IPS-NIHi7 (cell line): ENCODE data around the gene SMNDC1.
"Not testable (repeated sequence)": the region's sequence is repeated elsewhere in the genome, so short reads cannot be mapped to it uniquely, and the experiment has no call there.

Experiments used
- DNase-seq: peaks from one replicate; pipeline ENCODE4 v3.0.0; 2012; ENCODE audit warnings: mixed read lengths; ENCODE audit errors: extremely low spot score

The SMNDC1 gene

DNA sequence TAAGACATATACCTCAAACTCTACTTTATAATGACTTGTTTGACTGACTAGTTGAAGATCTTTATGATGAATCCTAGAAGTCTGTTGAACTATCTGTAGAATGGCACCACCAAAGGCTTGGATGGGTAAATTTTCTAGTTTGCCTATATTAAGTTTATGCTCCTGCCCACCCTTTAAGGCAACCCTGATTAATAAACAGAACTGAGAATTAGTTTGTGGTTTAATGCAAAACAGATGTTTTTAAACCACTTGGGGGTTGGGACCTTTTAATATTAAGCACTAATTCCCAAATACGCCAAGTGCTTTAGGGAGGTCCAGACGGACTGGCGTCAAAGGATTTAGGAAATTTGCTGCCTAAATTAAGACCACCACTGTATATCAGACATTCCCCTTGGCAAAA lies 20.5 kb downstream of the SMNDC1 start:
- DNase-seq, result no peak

DNA sequence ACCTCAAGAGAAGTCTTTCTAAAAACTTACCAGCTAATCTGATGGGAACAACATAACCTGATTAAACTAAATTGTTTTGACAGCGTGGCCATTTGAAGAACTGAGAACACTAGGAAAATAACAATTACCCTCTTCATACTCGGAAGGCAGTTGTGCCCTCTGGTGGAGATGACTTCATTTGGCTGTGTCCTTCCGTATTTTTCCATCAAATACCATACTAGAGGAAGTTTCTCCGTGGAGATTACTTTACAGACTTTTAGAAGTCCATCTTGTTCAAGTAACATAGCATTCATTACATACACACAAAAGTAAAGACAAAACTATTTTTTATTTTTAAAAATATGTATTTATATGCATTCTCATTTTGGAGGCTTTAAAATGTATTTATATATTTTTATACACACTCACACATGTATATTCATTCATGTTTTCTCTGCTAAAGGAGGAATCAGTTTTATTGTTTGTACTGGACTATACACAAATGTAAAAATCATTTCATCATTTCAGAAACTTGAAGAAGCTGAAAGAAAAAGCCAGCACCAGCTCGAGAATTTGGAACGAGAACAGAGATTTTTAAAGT lies 25.2 kb downstream of the SMNDC1 start:
- peak; percentile 49 for DNase-seq

DNA sequence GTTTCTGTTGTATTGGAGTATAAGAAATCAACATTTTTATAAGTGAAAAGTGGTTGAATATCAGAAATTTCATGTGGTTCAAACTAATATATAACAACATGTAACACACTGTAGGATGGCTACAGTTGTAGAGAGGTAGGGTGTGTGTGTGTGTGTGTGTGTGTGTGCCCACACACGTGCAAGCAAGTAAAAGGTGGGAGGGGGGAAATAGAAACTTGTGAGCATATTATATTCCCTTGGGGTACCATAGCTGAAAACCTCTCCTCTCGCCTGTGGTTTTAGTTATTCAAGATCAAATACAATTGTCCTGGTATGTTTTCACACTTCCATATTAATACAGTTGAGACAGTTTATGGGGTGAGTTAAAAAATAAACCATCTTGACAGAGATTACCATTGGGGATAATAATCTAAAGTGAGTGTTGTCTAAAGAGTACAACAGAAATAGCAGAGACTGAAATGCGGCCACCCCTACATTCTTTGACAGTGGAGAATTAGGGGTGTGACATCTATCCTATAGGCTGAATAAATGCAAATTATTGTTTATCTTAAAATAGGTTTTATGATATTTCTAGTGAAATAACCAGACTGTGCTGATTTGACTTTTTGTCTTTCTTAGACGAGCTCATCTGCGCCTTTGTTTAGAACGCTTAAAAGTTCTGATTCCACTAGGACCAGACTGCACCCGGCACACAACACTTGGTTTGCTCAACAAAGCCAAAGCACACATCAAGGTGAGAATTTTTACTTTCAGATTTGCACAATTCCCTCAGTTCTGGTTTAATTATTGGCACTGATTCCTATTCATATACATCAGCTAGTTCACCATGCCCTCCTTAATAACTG lies 25.9 kb downstream of the SMNDC1 start:
- DNase-seq, result no peak

DNA sequence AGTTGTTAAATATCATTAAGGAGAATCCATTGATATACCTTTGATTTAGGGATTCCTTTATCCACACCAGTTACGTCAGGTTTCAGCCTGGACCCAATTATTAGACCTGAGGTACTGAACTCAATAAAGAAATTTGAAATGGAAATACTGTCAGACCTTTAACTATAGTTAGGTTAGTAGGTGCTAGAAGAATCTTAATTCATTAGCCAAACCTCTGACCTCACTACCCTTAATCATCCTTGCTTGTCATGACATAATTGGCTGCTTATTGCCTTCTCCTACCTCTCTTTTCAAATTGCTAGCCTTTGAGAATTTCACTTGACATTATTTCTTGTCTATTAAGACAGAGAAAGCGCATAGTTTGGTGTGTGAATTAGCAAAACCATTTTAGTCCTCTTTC lies 27.1 kb downstream of the SMNDC1 start:
- DNase-seq, result no peak

DNA sequence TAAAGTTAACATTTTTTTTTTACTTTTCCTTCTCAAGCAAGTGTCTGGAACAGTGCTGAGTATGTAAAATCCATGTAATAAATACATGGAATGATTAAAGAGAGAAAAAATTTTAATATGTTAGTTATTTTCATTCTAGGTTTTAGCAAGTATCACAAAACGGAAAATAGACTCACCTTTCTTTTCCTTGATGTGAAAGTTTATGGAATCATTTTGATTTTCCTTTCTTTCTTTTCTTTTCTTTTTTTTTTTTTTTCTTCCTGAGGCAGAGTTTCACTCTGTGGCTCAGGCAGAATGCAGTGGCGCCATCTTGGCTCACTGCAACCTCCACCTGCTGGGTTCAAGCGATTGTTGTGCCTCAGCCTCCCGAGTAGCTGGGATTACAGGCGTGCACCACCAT lies 28.1 kb downstream of the SMNDC1 start:
- DNase-seq, result no peak

DNA sequence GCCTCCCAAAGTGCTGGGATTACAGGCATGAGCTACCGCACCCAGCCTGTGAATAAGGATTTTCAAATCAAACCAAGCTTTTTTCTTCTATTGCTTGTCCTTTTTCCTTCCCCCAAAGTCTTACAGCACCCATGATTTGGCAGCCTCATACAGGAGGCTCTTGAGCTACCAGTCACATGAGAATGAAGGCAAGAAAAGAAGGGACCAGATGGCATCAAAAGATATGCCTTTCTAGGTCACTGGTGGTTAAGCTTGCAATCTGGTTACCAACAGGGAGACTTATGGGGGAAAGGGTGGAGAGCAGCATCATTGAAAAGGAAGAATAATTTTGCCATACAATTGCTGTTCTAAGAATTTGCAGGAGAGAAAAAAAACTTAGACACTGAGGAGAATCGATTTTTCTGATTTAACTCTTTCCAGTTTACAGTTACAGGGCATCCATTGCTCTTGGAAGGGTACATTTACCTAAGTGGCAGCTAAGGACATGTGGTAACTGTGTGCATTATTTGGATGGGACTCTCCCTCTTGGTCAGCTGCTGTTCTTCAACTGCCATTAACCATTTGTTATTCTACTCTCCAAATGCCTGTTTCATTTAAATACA lies 29.5 kb downstream of the SMNDC1 start:
- DNase-seq, result no peak

DNA sequence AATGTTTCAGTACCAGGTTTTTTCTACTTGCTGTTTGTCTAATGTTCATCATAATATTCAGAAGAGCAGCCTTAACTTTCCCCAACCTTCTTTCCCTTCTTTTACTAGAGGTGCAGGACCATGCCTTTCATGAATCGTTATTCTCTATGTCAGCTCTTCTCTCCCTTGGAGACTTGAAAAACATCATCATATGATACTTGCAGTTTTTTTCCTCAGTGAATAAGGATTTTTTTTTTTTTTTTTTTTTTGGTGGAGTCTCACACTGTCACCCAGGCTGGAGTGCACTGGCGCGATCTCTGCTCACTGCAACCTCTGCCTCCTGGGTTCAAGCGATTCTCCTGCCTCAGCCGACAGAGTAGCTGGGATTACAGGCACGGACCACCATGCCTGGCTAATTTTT lies 30.1 kb downstream of the SMNDC1 start:
- DNase-seq, result no peak

DNA sequence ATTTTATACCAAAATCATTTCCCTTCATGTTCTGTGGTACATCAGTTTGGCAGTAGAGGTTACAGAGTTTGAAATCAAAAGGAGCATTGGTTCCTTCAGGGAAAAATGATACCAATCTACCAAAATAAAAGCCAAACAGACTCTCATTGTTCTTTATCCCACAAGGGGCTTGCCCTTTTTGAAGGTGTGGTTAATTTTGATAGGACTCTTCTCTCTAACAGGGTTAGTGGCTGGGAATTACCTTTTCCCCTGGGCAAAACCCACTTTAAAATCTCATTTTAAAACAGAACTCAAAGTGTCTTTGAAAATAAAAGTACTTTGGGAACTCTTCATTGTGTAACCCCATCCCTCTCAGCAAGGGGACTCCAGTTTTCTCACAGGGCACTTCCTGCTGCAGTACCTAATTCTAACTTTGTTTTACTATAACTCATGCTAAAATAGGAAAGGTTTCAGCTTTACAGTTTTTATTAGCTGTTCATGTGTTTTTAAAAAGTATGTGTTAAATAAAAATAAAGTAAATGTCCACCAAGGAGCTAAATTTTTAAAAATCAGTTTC lies 30.6 kb downstream of the SMNDC1 start:
- no peak for DNase-seq

DNA sequence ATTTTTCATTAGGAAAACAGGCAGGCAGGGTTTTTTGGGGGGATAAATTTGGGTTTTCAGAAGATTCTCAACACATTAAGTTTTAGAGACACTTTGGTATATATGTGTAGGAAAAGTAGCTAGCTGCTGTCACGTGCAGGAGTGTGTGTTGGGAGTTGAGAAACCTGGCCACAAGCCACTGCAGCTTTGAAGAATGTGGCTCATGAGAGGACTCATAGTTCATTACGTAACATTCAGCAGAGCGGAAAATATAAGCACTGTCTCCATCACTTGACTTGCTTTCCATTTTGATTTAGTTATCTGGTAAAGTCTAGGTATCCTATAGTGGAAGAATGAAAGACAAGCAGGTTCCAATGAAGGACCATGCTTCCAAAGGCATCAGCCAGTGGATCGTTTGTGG lies 31.2 kb downstream of the SMNDC1 start:
- no peak for DNase-seq

DNA sequence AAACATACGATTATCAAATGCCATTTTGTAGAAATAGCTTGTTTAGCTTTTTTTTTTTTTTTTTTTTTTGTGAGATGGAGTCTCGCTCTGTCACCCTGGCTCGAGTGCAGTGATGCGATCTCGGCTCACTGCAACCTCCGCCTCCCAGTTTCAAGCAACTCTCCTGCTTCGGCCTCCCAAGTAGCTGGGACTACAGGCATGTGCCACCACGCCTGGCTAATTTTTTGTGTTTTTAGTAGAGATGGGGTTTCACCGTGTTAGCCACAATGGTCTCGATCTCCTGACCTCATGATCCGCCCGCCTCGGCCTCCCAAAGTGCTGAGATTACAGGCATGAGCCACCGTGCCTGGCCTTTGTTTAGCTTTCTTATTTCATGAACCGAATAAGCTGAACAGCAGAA lies 31.7 kb downstream of the SMNDC1 start:
- not testable (repeated sequence) for DNase-seq

DNA sequence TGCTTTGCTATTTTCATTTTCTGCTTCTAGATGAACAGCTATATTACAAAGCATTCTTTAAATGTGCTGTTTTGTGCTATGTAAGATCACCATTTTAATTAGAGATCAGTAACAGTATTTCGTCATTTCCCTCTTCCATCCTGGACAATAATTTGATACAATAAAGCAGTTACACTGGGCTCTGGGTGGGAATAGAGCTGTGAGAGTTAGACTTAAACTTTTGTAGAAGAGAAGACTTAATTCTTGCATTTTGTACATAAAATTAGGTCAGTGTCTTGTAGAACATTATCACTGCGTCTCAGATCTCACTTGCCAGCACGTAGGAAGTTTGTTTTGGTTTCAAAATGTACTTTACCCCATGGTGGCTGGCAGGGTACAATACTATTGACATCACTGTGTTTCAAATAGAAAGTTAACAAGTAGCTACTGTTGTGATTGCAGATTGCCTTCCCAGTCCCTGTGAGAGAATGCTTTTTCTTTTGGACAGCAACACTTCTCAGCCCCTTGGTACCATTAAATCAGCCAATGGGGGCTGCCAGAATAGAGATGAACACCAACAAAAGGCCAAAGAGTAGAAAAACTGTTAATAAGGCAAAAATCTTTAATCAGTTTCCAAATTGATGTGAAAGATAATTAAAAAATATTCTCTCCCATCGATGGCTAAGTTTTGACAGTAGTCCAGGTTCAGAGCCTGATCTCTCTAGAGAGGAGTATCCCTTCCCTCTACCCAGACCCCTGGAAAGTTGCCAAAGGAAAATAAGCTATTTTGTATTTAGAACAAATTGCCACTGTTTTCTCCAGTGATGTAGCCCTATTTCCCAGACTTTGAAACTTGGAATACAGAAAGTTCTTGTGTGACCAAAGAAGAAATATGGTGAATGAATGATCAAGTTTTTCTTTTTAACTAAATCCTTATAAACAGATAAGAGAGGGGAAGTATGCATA lies 35.1 kb downstream of the SMNDC1 start:
- DNase-seq, result no peak

DNA sequence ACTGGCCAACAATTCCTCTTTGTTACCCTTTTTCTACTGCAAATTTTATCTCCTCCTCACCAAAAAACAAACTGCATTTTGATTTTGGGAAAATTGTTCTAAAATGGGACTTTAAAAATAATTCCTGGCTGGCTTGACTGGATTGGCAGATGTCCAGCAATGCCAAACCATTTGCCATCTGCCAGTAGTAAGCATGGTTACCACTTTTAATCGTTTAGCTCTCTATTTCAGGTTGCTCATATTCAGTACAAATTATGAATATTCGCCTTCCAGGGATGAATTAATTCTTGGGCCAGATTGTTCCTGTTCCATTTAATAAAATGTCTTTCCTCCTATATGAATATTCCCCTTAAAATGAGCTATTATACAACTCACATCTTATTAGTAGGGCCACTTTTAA lies 35.7 kb downstream of the SMNDC1 start:
- DNase-seq, result no peak

DNA sequence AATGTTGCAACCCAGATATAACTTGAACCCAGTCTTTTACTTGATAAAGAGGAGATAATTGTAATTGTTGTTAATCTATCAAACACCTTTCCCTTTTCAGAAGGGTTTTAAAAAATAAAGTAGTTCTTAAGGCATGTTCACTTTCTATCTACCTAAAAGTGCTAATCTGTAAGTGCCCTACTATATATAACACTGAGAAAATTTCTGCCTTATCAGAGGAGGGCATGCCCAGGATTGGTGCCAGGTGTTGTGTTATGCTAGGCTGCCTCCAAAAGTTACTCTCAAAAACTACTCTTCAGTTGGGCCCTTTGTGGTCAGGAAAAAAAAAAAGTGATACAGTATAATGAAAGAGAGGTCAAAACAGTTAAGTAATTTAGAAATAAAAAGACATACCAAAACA lies 36.3 kb downstream of the SMNDC1 start:
- DNase-seq, result no peak

DNA sequence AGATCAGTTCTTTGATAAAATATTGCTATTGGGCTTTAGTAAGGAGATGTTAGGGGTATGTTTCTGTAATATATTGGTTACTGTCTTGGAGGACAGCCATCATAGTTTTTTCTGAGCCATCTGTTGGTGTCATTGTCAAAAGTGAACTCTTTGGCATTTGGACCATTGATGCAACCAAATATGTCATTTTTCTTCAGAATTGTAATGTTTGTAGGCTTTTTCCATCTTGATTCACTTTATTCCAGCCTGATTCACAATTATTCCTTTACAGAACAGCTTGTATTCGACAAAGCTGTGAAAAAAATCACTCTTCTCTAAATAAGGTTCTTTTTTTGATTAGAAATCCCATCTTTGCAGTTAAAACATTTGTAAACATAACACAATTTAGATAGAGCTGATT lies 37.4 kb downstream of the SMNDC1 start:
- DNase-seq, result no peak

DNA sequence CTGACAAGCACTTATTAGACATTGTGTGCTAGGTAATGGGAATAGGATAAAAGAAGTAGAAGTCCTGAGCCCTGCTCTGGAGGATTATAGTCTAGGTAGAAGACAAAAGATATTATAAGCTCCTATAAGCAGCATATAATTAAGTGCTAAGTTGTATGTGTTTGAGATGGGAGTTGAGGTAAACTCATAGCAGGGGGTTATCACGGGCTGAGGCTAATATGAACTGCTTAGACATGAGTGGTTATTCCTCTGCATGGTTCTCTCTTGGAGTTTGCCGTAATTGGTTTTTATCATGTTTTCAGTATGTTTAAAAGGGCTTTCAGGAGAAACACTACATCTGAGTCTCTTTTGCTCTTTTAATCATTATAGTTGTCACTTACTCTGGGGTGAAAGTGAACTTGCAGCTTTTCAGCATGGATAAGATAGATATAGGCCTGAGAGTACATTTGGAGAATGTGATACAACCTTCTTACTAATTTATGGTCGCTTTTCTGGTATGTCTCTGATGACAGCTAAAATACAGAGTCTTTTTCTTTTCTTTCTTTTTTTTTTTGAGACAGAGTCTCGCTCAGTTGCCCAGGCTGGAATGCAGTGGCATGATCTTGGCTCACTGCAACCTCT lies 39.0 kb downstream of the SMNDC1 start:
- no peak for DNase-seq

DNA sequence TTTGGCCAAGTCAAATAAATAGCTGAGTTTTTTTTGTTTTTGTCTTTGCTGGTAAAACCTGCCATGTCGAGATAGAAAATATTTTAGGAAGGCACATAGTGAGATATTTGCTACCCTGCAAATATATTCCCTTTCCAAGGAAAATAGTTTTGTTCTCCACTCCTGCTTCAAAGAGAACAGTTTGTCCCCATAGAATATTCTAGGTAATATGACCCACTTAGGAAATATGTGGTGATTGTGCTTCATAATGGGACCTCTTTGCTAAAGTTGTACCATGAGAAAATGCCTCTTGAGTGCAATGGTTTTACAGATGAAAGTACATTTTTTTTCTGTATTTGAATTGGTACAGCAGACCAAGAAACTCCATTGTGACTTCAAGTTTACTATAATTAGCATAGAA lies 41.6 kb downstream of the SMNDC1 start:
- no peak for DNase-seq

DNA sequence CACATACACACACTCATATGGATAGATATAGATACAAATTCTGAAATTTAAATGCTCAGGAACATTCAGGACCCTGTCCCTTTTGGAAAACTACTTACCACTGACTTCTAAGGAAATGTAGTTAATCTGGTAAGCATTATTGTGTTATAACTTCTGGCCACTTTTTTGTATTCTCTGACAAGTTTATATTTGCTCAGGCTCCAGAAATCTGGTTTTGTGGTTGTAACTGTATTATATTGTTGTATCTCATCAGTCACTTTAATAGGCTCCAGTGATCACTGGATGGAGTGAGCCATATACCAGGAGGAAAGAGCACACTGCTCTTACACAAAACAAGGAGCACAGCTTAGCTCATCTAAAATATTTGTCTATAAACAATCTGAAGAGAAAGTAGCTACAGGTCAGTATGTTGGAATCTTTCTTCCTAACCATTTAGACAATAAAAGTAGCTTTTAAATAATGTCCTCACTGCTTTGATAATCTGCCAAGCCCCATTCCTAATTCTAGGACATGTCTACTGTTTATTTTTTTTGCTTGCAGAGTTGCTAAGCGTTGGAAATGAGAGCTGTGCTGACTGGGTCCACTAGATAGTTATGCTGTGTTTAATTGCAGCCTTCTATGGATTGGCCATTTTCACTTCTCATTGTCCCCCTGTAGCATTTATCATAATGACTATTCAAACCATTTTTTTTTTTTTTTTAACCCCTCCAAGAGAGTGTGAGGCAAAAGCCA lies 43.8 kb downstream of the SMNDC1 start:
- no peak for DNase-seq

DNA sequence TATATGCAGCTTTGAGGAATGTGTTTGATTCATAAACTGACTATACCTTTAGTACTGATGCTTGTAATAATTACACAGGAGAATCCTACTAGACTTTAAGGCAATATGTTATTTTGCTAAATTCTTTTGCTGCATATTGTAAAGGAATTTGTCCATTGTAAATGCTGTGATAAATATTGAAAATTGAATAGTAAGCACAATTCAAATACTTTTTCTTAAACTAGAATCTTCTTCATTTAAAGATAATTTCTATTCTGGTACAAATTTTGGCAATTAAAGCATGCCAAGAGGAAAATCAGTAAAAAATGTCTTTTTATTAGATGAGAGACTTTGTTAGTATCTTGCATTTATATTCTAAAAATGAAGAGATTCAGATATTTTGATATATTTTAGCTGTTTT lies 45.4 kb downstream of the SMNDC1 start:
- no peak for DNase-seq

DNA sequence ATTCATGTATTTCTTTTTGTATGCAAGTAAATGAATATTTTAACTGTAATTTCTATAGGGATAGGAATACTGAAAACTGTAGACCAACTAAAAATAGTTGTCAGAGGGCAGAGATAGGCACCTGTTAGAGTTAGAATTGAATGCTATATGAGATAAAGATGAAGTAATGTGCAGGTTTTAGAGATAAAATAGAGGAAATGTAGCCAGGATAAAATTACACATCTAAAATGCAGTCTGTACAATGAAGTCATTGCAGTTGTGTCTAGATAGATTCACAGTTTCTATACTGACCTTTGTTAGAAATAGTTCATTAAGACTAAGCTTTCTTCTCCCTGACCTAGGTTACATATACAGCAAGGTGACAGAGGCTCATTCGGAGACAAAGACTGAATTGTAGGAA lies 46.2 kb downstream of the SMNDC1 start:
- no peak for DNase-seq

DNA sequence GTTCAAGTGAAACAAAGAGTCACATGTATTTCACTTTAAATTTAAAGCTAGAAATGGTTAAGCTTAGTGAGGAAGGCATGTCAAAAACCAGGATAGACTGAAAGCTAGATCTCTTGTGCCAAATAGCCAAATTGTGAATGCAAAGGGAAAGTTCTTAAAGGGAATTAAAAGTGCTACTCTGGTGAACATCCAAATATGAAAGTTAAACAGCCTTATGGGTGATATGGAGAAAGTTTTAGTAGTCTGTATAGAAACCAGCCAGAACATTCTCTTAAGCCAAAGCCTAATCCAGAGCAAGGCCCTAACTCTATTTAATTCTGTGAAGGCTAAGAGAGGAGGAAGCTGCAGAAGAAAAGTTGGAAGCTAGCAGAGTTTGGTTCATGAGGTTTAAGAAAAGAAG lies 50.3 kb downstream of the SMNDC1 start:
- DNase-seq, result no peak

DNA sequence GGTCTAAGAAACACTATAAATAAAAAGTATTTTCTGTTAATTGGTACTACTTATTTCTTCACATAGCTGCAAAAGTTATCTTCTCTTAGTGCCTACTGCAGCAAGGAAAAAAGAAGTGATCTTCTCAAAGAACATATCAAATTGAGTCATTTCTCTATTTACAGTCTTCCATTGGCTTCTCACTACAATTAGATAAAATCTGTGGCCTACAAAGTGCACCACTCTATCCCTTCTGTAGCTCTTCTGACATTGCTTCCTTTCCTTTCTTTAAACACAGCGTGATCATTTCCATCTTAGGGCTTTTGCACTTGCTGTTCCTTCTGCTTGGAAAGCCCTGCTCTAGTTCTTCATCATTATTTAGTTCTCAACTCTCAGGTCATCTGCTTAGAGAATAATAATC lies 52.6 kb downstream of the SMNDC1 start:
- no peak for DNase-seq
